ENCODE measurements around the gene VARS2. TPM values are rescaled to one million over a fixed set of nuclear protein-coding genes. Genes with fewer than 3 reads are reported as not detected.
"Not testable (repeated sequence)": the region's sequence is repeated elsewhere in the genome, so short reads cannot be mapped to it uniquely, and the experiment has no call there.

VARS2 gene
- total and polyA plus RNA-seq, 11 donors: 10.7 to 28.5 (median 18.8) TPM

DNA sequence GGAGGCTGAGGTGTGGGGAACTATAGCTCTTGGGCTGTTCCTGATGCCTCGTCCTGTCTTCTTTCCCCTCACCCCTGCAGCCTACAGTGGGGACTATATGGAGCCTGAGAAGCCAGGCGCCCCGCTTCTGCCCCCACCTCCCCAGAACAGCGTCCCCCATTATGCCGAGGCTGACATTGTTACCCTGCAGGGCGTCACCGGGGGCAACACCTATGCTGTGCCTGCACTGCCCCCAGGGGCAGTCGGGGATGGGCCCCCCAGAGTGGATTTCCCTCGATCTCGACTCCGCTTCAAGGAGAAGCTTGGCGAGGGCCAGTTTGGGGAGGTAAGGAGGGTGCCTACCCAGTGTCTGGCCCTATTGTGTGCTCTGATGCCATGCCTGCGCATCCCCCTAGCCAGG, 17.5 kb upstream of the VARS2 start:
- Histone ChIP-seq H3K4me1 (no peaks in the 10 kb centered on the region), H3K9me3 (no peaks in the 10 kb centered on the region), H3K27ac (no peak overlapping the region), H3K4me3 (no peak overlapping the region), H3K36me3 (peaks cover 0 to 74% (median 56%) of the 10 kb centered on the region in 9 donors), H3K27me3 (no peaks in the 10 kb centered on the region)
- ATAC-seq: no peak
- intact Hi-C loops (cut with DNase I): no loop called here
- no peak for DNase-seq
- no peak for TF ChIP-seq POLR2A (IDR thresholded peaks at IDR 0.05)
- 95 to 98% (median 97%) methylated on average over 11 to 13 of the region's 13 CpGs for WGBS, 4 donors

DNA sequence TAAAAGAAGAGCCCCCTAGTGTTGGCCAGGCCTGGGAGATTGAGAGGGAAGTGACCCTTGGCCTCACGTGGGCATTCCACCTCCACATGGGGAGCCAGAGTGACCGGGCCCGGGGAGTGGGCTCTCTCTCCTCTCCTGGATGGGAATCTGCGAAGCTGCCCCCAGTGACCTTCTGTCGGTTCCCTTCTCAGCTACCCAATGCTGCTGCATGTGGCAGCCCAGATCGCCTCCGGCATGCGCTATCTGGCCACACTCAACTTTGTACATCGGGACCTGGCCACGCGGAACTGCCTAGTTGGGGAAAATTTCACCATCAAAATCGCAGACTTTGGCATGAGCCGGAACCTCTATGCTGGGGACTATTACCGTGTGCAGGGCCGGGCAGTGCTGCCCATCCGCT, 16.2 kb upstream of the VARS2 start:
- H3K4me3 ChIP-seq: no peak overlapping the region
- H3K9me3 ChIP-seq: no peaks in the 10 kb centered on the region
- ATAC-seq (no peak), DNase-seq (no peak)
- H3K36me3 ChIP-seq: peaks cover 0 to 66% (median 53%) of the 10 kb centered on the region in 9 donors
- intact Hi-C loops (cut with DNase I): no loop called here
- H3K27ac ChIP-seq: no peak overlapping the region
- no peak for TF ChIP-seq POLR2A (IDR thresholded peaks at IDR 0.05)
- TF ChIP-seq, protein P1, sequence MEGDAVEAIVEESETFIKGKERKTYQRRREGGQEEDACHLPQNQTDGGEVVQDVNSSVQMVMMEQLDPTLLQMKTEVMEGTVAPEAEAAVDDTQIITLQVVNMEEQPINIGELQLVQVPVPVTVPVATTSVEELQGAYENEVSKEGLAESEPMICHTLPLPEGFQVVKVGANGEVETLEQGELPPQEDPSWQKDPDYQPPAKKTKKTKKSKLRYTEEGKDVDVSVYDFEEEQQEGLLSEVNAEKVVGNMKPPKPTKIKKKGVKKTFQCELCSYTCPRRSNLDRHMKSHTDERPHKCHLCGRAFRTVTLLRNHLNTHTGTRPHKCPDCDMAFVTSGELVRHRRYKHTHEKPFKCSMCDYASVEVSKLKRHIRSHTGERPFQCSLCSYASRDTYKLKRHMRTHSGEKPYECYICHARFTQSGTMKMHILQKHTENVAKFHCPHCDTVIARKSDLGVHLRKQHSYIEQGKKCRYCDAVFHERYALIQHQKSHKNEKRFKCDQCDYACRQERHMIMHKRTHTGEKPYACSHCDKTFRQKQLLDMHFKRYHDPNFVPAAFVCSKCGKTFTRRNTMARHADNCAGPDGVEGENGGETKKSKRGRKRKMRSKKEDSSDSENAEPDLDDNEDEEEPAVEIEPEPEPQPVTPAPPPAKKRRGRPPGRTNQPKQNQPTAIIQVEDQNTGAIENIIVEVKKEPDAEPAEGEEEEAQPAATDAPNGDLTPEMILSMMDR (IDR thresholded peaks at IDR 0.05): no peak
- H3K27me3 ChIP-seq: no peaks in the 10 kb centered on the region
- 91 to 92% (median 91%) methylated on average over 16 of the region's 16 CpGs for WGBS, 4 donors
- H3K4me1 ChIP-seq: no peaks in the 10 kb centered on the region

DNA sequence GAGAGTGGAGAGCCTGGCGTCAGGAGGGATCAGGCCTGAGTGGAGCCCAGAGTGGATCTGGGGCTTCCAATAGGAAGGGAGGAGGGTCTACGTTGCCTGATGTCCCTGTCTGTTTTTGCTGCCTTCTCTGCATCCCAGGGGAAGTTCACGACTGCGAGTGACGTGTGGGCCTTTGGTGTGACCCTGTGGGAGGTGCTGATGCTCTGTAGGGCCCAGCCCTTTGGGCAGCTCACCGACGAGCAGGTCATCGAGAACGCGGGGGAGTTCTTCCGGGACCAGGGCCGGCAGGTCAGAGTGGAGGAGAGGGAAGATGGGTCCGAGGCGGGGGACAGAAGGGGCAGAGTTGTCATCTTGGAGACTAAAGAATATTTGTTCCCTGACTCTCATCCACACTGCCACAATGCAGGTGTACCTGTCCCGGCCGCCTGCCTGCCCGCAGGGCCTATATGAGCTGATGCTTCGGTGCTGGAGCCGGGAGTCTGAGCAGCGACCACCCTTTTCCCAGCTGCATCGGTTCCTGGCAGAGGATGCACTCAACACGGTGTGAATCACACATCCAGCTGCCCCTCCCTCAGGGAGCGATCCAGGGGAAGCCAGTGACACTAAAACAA, 15.2 kb upstream of the VARS2 start:
- no peaks in the 10 kb centered on the region for H3K9me3 ChIP-seq
- no peak for ATAC-seq
- H3K27me3 ChIP-seq: no peaks in the 10 kb centered on the region
- peaks cover 0 to 59% (median 46%) of the 10 kb centered on the region in 9 donors for H3K36me3 ChIP-seq
- no peak overlapping the region for H3K27ac ChIP-seq
- 76 to 84% (median 79%) methylated on average over 23 of the region's 23 CpGs for WGBS, 4 donors
- H3K4me1 ChIP-seq: no peaks in the 10 kb centered on the region
- TF ChIP-seq, protein P1 (IDR thresholded peaks at IDR 0.05): no peak
- no peak for TF ChIP-seq POLR2A (IDR thresholded peaks at IDR 0.05)
- no peak overlapping the region for H3K4me3 ChIP-seq
- DNase-seq: no peak
- intact Hi-C loops (cut with DNase I): no loop called here

DNA sequence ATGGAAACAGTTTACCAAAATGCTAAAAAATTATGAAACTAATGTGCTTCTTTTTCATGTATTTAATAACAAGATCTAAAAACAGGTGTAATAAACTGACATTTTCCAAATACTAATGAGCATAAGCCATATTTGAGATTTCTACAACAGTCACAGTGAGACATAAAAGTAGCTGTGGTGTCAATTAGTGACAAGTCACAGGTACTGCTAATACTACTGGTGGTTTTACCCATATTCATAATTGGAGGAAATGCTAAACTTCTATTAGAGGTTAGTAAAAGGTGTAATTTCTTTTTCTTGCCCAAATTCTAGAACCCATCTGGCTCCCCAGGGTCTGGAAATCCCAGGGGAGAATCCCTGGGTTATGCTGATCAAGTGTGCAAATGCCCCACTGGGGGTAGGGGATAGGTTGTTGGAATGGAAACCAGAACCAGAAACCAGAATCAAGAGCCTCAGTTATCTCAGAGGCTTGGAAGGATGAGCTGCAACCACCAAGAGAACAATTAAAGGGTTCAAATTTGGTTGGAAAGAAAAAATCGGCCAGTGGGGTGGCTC, 13.1 kb upstream of the VARS2 start:
- H3K27ac ChIP-seq: no peak overlapping the region
- no peak overlapping the region for H3K4me3 ChIP-seq
- intact Hi-C loops (cut with DNase I): no loop called here
- DNase-seq (no peak), ATAC-seq (no peak)
- H3K27me3 ChIP-seq: no peaks in the 10 kb centered on the region
- 72 to 80% (median 77%) methylated on average over 1 of the region's 1 CpG for WGBS, 4 donors
- H3K36me3 ChIP-seq: peaks cover 0 to 38% (median 29%) of the 10 kb centered on the region in 9 donors
- H3K9me3 ChIP-seq: no peaks in the 10 kb centered on the region
- no peak for TF ChIP-seq POLR2A (IDR thresholded peaks at IDR 0.05)
- no peaks in the 10 kb centered on the region for H3K4me1 ChIP-seq

DNA sequence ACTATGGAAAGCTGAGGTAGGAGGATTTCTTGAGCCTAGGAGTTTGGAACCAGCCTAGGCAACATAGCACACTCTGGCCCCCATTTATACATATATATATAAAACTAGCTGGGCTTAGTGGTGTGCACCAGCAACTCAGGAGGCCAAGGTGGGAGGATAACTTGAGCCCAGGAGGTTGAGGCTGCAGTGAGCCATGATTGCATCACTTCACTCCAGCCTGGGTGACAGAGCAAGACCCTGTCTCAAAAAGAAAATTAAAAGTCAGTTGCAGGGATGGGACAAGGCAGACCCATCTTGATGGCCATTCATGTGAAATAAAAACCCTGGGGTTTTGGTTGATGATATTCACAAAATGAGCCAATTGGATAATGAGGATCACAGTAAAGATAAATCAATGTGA, 12.6 kb upstream of the VARS2 start:
- H3K27me3 ChIP-seq: no peaks in the 10 kb centered on the region
- H3K36me3 ChIP-seq: peaks cover 0 to 33% (median 25%) of the 10 kb centered on the region in 9 donors
- no peak for TF ChIP-seq POLR2A (IDR thresholded peaks at IDR 0.05)
- TF ChIP-seq, protein P1 (IDR thresholded peaks at IDR 0.05): no peak
- no peak overlapping the region for H3K4me3 ChIP-seq
- H3K9me3 ChIP-seq: no peaks in the 10 kb centered on the region
- DNase-seq (no peak), ATAC-seq (no peak)
- intact Hi-C loops (cut with DNase I): no loop called here
- no peak overlapping the region for H3K27ac ChIP-seq
- no peaks in the 10 kb centered on the region for H3K4me1 ChIP-seq

DNA sequence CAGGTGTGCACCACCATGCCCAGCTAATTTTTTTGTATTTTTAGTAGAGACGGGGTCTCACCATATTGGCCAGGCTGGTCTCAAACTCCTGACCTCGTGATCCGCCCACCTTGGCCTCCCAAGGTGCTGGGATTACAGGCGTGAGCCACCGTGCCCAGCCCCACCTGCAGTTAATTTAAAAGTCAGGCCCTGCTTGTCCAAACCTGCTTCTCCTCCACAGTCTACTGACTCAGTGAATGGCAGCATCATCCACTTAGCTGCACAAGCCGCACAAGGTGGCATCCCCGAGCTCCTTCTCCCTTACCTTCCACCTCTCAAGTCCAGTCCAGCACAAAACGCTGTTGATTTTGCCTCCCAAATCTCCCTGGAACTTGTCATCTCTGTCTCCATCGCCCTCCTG, 11.8 kb upstream of the VARS2 start:
- WGBS, 4 donors: 71 to 83% (median 76%) methylated on average over 9 of the region's 9 CpGs
- H3K4me1 ChIP-seq; DNase-seq; ATAC-seq; H3K27me3 ChIP-seq; H3K27ac ChIP-seq; H3K4me3 ChIP-seq; intact Hi-C loops (cut with DNase I); H3K9me3 ChIP-seq: not testable (repeated sequence)
- H3K36me3 ChIP-seq: peaks cover 0 to 28% (median 24%) of the 10 kb centered on the region in 9 donors
